ENCODE data around the gene MICAL3. TPM values are rescaled to one million over a fixed set of nuclear protein-coding genes. Genes with fewer than 3 reads are reported as not detected.

Gene MICAL3
- total and polyA plus RNA-seq, 9 of the 15 experiments (the other 6 are each of a cell fraction or from before 2014, with no cell fraction given) = 0.53 to 32.1 (median 12.3) TPM

DNA sequence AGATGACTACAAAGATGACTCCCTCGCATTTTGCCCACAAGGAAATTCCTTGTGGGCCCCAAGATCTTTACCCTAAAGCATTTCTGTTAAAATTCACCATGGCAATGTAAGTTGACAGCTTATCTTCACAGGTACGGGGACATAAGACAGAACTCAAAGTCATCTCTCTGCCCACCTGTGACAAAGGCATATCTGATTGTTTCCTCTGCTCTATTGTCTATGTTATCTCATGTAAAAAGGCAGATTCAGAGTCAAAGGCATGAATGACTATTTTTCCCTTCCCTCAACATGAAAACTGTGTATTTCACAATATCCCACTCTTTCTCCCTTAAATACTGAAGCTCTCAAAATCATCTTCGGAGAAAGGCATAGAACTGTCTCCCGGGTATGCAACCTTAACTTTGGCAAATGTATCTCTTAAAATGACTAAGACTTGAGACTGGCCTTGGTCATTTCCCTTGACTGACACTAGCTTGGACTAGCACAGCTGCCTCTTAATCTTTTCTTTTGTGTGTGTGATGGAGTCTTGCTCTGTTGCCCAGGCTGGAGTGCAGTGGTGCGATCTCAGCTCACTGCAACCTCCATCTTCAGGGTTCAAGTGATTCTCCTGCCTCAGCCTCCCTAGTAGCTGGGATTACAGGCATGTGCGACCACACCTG lies 103.2 kb downstream of the MICAL3 start (continued):
- TF ChIP-seq GMEB1 (CRISPR knock-in tag; IDR thresholded peaks at IDR 0.05) = no peak
- TF ChIP-seq CEBPG (CRISPR knock-in tag; IDR thresholded peaks at IDR 0.05) = no peak
- peak; percentile 24 to 79; a peak in 3 of 4 replicates for TF ChIP-seq CEBPG (tag; conservative IDR thresholded peaks at IDR 0.05 in 1 of 2, IDR thresholded peaks at IDR 0.05 in 1 of 2)
- no peak for TF ChIP-seq KLF1 (tag; IDR thresholded peaks at IDR 0.05)
- no peak for TF ChIP-seq NCOA6 (IDR thresholded peaks at IDR 0.05)
- TF ChIP-seq SIX5 (IDR thresholded peaks at IDR 0.05; ENCODE audit: borderline replicate concordance in 1 of 2, insufficient read depth in 1 of 2, low read depth in 1 of 2, low read length in 2 of 2) = no peak
- no peak for TF ChIP-seq RNF219 (CRISPR knock-in tag; IDR thresholded peaks at IDR 0.05)
- TF ChIP-seq DMBX1 (CRISPR knock-in tag; IDR thresholded peaks at IDR 0.05; ENCODE audit: borderline replicate concordance) = no peak
- no peak for TF ChIP-seq TAF1 (IDR thresholded peaks at IDR 0.05; ENCODE audit: control insufficient read depth, extremely low read depth, insufficient read depth, low read length, severe bottlenecking)
- no peak for TF ChIP-seq SMARCB1 (IDR thresholded peaks at IDR 0.05; ENCODE audit: insufficient read length, low read depth)
- TF ChIP-seq IRF1 (CRISPR knock-in tag; IDR thresholded peaks at IDR 0.05; ENCODE audit: borderline replicate concordance) = no peak
- no peak for TF ChIP-seq KLF16 (IDR thresholded peaks at IDR 0.05)
- 0 out of 4 replicates have a peak, but pooled peaks of 1 of the 2 experiments have one; percentile 12 for TF ChIP-seq KDM1A (IDR thresholded peaks at IDR 0.05)
- TF ChIP-seq ZNF184 (CRISPR knock-in tag; IDR thresholded peaks at IDR 0.05) = no peak
- no peak for TF ChIP-seq EHMT2 (IDR thresholded peaks at IDR 0.05)
- TF ChIP-seq SMAD1 (IDR thresholded peaks at IDR 0.05; ENCODE audit: low read depth, low read length, partially characterized antibody) = no peak
- no peak for TF ChIP-seq ZBTB7A (IDR thresholded peaks at IDR 0.05; ENCODE audit: borderline replicate concordance, control insufficient read depth, low read depth, low read length)
- peak; percentile 68 for TF ChIP-seq CBFA2T3 (IDR thresholded peaks at IDR 0.05)
- no peak for TF ChIP-seq FOXA3 (CRISPR knock-in tag; conservative IDR thresholded peaks at IDR 0.05 in 1 of 2, IDR thresholded peaks at IDR 0.05 in 1 of 2)
- 0 out of 2 replicates have a peak, but pooled peaks have one; percentile 25 for TF ChIP-seq TEAD4 (IDR thresholded peaks at IDR 0.05; ENCODE audit: low read length)
- TF ChIP-seq TEAD4 (CRISPR knock-in tag; IDR thresholded peaks at IDR 0.05; ENCODE audit: borderline replicate concordance) = no peak
- no peak for TF ChIP-seq HOXB6 (CRISPR knock-in tag; IDR thresholded peaks at IDR 0.05; ENCODE audit: borderline replicate concordance)

Data from K562 (cell line).